ENCODE data around the gene NAV2. TPM values are rescaled to one million over a fixed set of nuclear protein-coding genes. Genes with fewer than 3 reads are reported as not detected.

NAV2 gene
- total and polyA plus RNA-seq, 12 donors, result 6.9 to 34.7 (median 20.2) TPM

DNA sequence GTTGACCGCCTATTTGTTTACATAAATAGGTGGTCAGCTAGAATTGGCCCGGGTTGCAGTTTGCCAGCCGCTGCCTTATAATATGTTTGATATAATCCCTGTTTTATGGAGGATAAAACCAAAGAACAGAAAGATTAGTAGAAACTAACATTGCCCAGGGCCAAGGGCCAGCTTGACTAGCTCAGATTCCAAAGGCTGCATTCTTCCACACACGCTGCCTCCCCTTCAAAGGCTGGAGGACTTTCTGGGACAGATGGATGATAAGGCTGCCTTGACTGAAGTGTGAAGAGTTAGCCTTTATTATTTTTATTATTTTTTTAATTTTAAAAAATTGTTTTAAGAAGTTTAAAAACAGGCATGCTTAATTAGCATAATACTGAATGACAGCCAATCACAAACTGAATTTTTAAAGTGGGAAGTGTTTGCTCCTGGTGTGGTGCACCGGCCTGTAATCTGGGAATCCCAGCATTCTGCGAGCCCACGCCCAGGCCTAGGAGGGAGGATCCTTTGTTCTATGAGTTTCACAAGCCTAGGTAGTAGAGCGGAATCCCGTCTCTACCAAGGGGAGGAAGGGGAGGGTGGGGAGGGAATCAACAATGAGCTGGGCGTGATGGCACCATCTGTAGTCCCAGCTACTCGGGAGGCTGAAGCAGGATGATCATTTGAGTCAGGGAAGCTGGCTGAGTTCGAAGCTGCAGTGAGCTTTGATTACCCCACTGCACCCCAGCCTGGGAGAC is 114.9 kb downstream of the NAV2 start:
- peaks cover 0 to 4% (median 0%) of the 10 kb centered on the region in 9 donors for H3K36me3 ChIP-seq
- ATAC-seq (peak in 2 of 8 donors; percentile 43 to 59), DNase-seq (no peak)
- H3K4me1 ChIP-seq, result peaks cover 0 to 31% (median 12%) of the 10 kb centered on the region in 9 donors
- TF ChIP-seq, protein P1, sequence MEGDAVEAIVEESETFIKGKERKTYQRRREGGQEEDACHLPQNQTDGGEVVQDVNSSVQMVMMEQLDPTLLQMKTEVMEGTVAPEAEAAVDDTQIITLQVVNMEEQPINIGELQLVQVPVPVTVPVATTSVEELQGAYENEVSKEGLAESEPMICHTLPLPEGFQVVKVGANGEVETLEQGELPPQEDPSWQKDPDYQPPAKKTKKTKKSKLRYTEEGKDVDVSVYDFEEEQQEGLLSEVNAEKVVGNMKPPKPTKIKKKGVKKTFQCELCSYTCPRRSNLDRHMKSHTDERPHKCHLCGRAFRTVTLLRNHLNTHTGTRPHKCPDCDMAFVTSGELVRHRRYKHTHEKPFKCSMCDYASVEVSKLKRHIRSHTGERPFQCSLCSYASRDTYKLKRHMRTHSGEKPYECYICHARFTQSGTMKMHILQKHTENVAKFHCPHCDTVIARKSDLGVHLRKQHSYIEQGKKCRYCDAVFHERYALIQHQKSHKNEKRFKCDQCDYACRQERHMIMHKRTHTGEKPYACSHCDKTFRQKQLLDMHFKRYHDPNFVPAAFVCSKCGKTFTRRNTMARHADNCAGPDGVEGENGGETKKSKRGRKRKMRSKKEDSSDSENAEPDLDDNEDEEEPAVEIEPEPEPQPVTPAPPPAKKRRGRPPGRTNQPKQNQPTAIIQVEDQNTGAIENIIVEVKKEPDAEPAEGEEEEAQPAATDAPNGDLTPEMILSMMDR (IDR thresholded peaks at IDR 0.05), result no peak
- no peak overlapping the region for H3K4me3 ChIP-seq
- no peaks in the 10 kb centered on the region for H3K9me3 ChIP-seq
- WGBS, 2 donors, result 62 to 68% methylated on average over 12 of the region's 12 CpGs
- H3K27me3 ChIP-seq, result no peaks in the 10 kb centered on the region
- peak overlapping the region in 2 of 10 donors; percentile 9 to 41 for H3K27ac ChIP-seq
- intact Hi-C loops (cut with DNase I), result no loop called here

DNA sequence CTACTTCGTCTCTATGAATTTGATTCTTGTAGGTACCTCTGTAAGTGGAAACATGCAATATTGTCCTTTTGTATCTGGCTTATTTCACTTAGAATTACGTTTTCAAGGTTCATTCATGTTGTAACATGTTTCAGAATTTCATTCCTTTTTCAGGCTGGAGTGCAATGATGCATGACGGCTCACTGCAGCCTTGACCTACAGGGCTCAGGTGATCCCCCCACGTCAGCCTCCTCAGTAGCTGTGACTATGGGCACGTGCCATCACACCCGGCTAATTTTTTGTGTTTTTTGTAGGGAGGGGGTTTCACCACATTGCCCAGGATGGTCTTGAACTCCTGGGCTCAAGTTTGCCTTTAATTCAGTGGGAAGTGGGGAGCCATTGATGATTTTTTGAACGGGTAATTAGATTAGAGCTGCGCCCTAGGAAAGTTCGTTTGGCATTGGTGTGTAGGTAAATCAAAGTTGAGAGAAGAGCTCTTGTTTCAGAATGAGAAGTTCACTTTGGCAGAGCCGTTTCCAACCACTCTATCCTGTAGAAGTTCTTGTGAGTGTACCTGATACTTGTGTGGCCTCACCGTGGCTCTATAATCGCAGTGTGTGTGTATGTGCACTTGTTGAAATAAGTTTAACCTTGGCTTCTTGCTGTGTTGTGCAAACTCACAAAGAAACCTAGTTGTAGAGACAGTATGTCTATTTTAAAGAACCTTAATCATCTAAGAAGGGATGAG is 115.9 kb downstream of the NAV2 start:
- no peak overlapping the region for H3K4me3 ChIP-seq
- no peak overlapping the region for H3K27ac ChIP-seq
- TF ChIP-seq, protein P1 (IDR thresholded peaks at IDR 0.05), result no peak
- intact Hi-C loops (cut with DNase I), result no loop called here
- peaks cover 0 to 14% (median under 1%) of the 10 kb centered on the region in 9 donors for H3K36me3 ChIP-seq
- peaks cover 0 to 31% (median 12%) of the 10 kb centered on the region in 9 donors for H3K4me1 ChIP-seq
- ATAC-seq, result no peak
- no peak for DNase-seq
- peaks cover 0 to 5% (median 0%) of the 10 kb centered on the region in 11 donors for H3K9me3 ChIP-seq
- WGBS, 2 donors, result 82 to 85% methylated on average over 12 of the region's 12 CpGs
- no peaks in the 10 kb centered on the region for H3K27me3 ChIP-seq

- ATAC-seq, result peak in 1 of 8 donors; percentile 36
- intact Hi-C loops (cut with DNase I), result no loop called here
Observed at GRCh38 chr11:19829109-19829837, 116.6 kb downstream of the NAV2 start.

More at GRCh38 chr11:19829109-19829837, 116.6 kb downstream of the NAV2 start:
- H3K4me1 ChIP-seq, result peaks cover 0 to 31% (median 12%) of the 10 kb centered on the region in 9 donors
- no peak overlapping the region for H3K4me3 ChIP-seq
- H3K9me3 ChIP-seq, result peaks cover 0 to 10% (median 0%) of the 10 kb centered on the region in 11 donors
- TF ChIP-seq, protein P1 (IDR thresholded peaks at IDR 0.05), result no peak
- 34 to 42% methylated on average over 7 of the region's 7 CpGs for WGBS, 2 donors
- no peak overlapping the region for H3K27ac ChIP-seq
- DNase-seq, result no peak
- H3K36me3 ChIP-seq, result peaks cover 0 to 21% (median 5%) of the 10 kb centered on the region in 9 donors
- H3K27me3 ChIP-seq, result no peaks in the 10 kb centered on the region

All from heart right ventricle (tissue), 16 donors.